ENCODE measurements around the gene PAFAH1B2. TPM values are rescaled to one million over a fixed set of nuclear protein-coding genes. Genes with fewer than 3 reads are reported as not detected.
A peak's percentile ranks its signal among the peaks of the same experiment; 100 is the strongest.

PAFAH1B2 gene
- total and polyA plus RNA-seq, 10 of the 15 experiments (the other 5 are each of a cell fraction or from before 2014, with no cell fraction given), result 17.6 to 64.8 (median 47.6) TPM

- ChIA-PET CTCF (interaction anchor here (0.7 to 6.6 kb wide), 13 partner anchors 9 to 412 kb away, joined by 3 to 93 read pairs (median 4); partner anchors contain the start of genes PCSK7 and SIDT2), SMC1A (ENCODE audit: uncharacterized antibody, unreplicated experiment) (interaction anchor here (0.8 to 6.2 kb wide), 12 partner anchors 10 to 412 kb away, joined by 3 to 67 read pairs (median 4); partner anchors contain the start of genes PCSK7 and SIDT2), RAD21 (ENCODE audit: unreplicated experiment) (interaction anchor here (0.6 to 4.6 kb wide), 11 partner anchors 12 to 371 kb away, joined by 3 to 65 read pairs (median 3); partner anchors contain the start of gene SIDT2), POLR2A (interaction anchor here (1.0 to 3.6 kb wide), 4 partner anchors 12 to 34 kb away, joined by 3 to 42 read pairs (median 10); partner anchors contain the start of gene SIDT2)
- peak overlapping the region; percentile 95 for H3K9ac ChIP-seq (ENCODE audit: control insufficient read depth, insufficient read depth, low read length)
- ATAC-seq (peak; percentile 82), FAIRE-seq (no peak), DNase-seq (ENCODE audit: low read depth, low spot score) (no peak)
- H3K36me3 ChIP-seq (ENCODE audit: control insufficient read depth in 2 of 2, insufficient read depth in 2 of 2, low read length in 1 of 2), result peaks cover 1 to 3% of the 10 kb centered on the region in 2 experiments; a peak in 3 of 4 replicates
- peak overlapping the region; percentile 92 for H3K4me3 ChIP-seq
- peak overlapping the region; percentile 89 for H2AFZ ChIP-seq (ENCODE audit: control insufficient read depth, low read depth, low read length)
- no peaks in the 10 kb centered on the region for H3K9me3 ChIP-seq (replicated peaks; ENCODE audit: control insufficient read depth, insufficient read depth, low read length)
- H3K27me3 ChIP-seq (replicated peaks in 1 of 2; ENCODE audit: control insufficient read depth in 2 of 2, insufficient read depth in 2 of 2, low read length in 1 of 2), result no peaks in the 10 kb centered on the region
- intact Hi-C loops (cut with micrococcal nuclease; ENCODE audit: unreplicated experiment) (loop anchor here (1.0 kb wide), 1 partner anchor 34 kb away; the partner anchor contains the start of gene SIDT2), in situ Hi-C loops (cut with MboI) (no loop called here)
- BruUV-seq (replicated peaks), result no TSS peak
- WGBS (ENCODE audit: insufficient coverage, insufficient replicate concordance, low lambda C conversion rate, missing lambda C conversion rate), result 1% methylated on average over 38 of the region's 62 CpGs
- H4K20me1 ChIP-seq (ENCODE audit: control insufficient read depth, insufficient read depth), result peaks cover 6% of the 10 kb centered on the region; the same call in 1 of the 2 replicates
- peaks cover 7% of the 10 kb centered on the region for H3K4me1 ChIP-seq (ENCODE audit: control insufficient read depth, insufficient read depth, low read length)
- H3K79me2 ChIP-seq (ENCODE audit: control insufficient read depth, insufficient read depth, low read length), result peaks cover 51% of the 10 kb centered on the region
- peak overlapping the region; percentile 64 for H3K4me2 ChIP-seq (ENCODE audit: control insufficient read depth, insufficient read depth)
- H3K27ac ChIP-seq (ENCODE audit: control insufficient read depth, insufficient read depth), result peak overlapping the region; percentile 80
- peak; percentile 43; the same call in 1 of the 2 replicates for TF ChIP-seq POLR2AphosphoS5 (IDR thresholded peaks at IDR 0.05; ENCODE audit: low read length)
- TF ChIP-seq NBN (IDR thresholded peaks at IDR 0.05), result no peak
- no peak for TF ChIP-seq ZNF24 (IDR thresholded peaks at IDR 0.05)
- TF ChIP-seq LARP7 (IDR thresholded peaks at IDR 0.05), result peak; percentile 40
- TF ChIP-seq, protein P1, sequence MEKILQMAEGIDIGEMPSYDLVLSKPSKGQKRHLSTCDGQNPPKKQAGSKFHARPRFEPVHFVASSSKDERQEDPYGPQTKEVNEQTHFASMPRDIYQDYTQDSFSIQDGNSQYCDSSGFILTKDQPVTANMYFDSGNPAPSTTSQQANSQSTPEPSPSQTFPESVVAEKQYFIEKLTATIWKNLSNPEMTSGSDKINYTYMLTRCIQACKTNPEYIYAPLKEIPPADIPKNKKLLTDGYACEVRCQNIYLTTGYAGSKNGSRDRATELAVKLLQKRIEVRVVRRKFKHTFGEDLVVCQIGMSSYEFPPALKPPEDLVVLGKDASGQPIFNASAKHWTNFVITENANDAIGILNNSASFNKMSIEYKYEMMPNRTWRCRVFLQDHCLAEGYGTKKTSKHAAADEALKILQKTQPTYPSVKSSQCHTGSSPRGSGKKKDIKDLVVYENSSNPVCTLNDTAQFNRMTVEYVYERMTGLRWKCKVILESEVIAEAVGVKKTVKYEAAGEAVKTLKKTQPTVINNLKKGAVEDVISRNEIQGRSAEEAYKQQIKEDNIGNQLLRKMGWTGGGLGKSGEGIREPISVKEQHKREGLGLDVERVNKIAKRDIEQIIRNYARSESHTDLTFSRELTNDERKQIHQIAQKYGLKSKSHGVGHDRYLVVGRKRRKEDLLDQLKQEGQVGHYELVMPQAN (conservative IDR thresholded peaks at IDR 0.05), result peak; percentile 35; the same call in 1 of the 2 replicates
- TF ChIP-seq MTA2 (IDR thresholded peaks at IDR 0.05; ENCODE audit: low read depth), result 0 out of 2 replicates have a peak, but pooled peaks have one; percentile 11
- TF ChIP-seq MAX (IDR thresholded peaks at IDR 0.05; ENCODE audit: low read depth, low read length), result no peak
- no peak for TF ChIP-seq FOS (IDR thresholded peaks at IDR 0.05; ENCODE audit: borderline replicate concordance, extremely low read depth, insufficient read length)
- 0 out of 2 replicates have a peak, but pooled peaks have one; percentile 9 for TF ChIP-seq JUND (IDR thresholded peaks at IDR 0.05; ENCODE audit: low read depth, low read length)
- no peak for TF ChIP-seq CBX5 (IDR thresholded peaks at IDR 0.05; ENCODE audit: low read depth)
- peak; percentile 33; the same call in 1 of the 2 replicates for TF ChIP-seq JUNB (IDR thresholded peaks at IDR 0.05)
- no peak for TF ChIP-seq CHD1 (IDR thresholded peaks at IDR 0.05; ENCODE audit: low read depth, low read length)
- peak; percentile 76 for TF ChIP-seq PBX3 (IDR thresholded peaks at IDR 0.05; ENCODE audit: insufficient replicate concordance, low read depth, low read length)
- TF ChIP-seq, protein P2, sequence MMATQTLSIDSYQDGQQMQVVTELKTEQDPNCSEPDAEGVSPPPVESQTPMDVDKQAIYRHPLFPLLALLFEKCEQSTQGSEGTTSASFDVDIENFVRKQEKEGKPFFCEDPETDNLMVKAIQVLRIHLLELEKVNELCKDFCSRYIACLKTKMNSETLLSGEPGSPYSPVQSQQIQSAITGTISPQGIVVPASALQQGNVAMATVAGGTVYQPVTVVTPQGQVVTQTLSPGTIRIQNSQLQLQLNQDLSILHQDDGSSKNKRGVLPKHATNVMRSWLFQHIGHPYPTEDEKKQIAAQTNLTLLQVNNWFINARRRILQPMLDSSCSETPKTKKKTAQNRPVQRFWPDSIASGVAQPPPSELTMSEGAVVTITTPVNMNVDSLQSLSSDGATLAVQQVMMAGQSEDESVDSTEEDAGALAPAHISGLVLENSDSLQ (IDR thresholded peaks at IDR 0.05), result peak; percentile 92
- no peak for TF ChIP-seq SIN3A (IDR thresholded peaks at IDR 0.05; ENCODE audit: low read depth, low read length)
- TF ChIP-seq, protein P3, sequence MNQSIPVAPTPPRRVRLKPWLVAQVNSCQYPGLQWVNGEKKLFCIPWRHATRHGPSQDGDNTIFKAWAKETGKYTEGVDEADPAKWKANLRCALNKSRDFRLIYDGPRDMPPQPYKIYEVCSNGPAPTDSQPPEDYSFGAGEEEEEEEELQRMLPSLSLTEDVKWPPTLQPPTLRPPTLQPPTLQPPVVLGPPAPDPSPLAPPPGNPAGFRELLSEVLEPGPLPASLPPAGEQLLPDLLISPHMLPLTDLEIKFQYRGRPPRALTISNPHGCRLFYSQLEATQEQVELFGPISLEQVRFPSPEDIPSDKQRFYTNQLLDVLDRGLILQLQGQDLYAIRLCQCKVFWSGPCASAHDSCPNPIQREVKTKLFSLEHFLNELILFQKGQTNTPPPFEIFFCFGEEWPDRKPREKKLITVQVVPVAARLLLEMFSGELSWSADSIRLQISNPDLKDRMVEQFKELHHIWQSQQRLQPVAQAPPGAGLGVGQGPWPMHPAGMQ (IDR thresholded peaks at IDR 0.05; ENCODE audit: borderline replicate concordance), result no peak
- TF ChIP-seq CREM (IDR thresholded peaks at IDR 0.05; ENCODE audit: low read depth), result no peak
Observed at GRCh38 chr11:117144477-117145392, 648 bp downstream of the PAFAH1B2 start.
